Transverse colon (tissue), 4 donors: ENCODE results near the gene RERE. TPM values are rescaled to one million over a fixed set of nuclear protein-coding genes. Genes with fewer than 3 reads are reported as not detected.

Source experiments
- DNase-seq: peaks from one replicate; pipeline ENCODE4 v3.0.0-alpha.2; 2019
- H3K27ac ChIP-seq, 4 donors: fragments of 200-600 bp; sonication (generic); 2 replicates each; pipeline ENCODE4 v1.5.1; 2016 to 2018; ENCODE audit warnings: inconsistent platforms in 4 of 4
- H3K27me3 ChIP-seq: fragments of 200-600 bp; sonication (generic); 2 replicates; pipeline ENCODE4 v1.5.1; 2017; ENCODE audit warnings: inconsistent platforms
- H3K36me3 ChIP-seq, 4 donors: fragments of 200-600 bp; sonication (generic); 2 replicates each; pipeline ENCODE4 v1.5.1; 2017 to 2019; ENCODE audit warnings: inconsistent platforms in 4 of 4
- H3K4me1 ChIP-seq, 4 donors: fragments of 200-600 bp; sonication (generic); 2 replicates each; pipeline ENCODE4 v1.5.1; 2017 to 2020; ENCODE audit warnings: inconsistent platforms in 4 of 4
- H3K4me3 ChIP-seq, 4 donors: fragments of 200-600 bp; sonication (generic); 1 replicate in 1 of 4; 2 replicates in 3 of 4; pipeline versions ENCODE4 v1.5.1 to v1.6.1; 2017 to 2019; ENCODE audit warnings: inconsistent platforms in 4 of 4
- H3K9me3 ChIP-seq, 2 donors: fragments of 200-600 bp; sonication (generic); 2 replicates each; pipeline ENCODE4 v1.5.1; 2017 to 2019; ENCODE audit warnings: inconsistent platforms in 2 of 2
- CTCF ChIP-seq, 5 experiments: fragments of 200-600 bp in 3 of 5; fragments of 450-650 bp in 2 of 5; sonication (generic) in 3 of 5; IDR thresholded peaks; 1 replicate in 2 of 5; 2 replicates in 3 of 5; pipeline ENCODE4 v1.5.1; 2016 to 2017; ENCODE audit warnings: antibody characterized with exemption in 5 of 5, inconsistent platforms in 3 of 5, mild to moderate bottlenecking in 2 of 5, moderate library complexity in 1 of 5
- EP300 ChIP-seq: sonication (generic); formaldehyde crosslinking; IDR thresholded peaks from one replicate; pipeline ENCODE4 v1.6.1; 2017; ENCODE audit warnings: antibody characterized with exemption, low read depth
- POLR2A ChIP-seq: fragments of 450-650 bp; IDR thresholded peaks from one replicate; pipeline ENCODE4 v1.6.1; 2016; ENCODE audit warnings: antibody characterized with exemption, mild to moderate bottlenecking, moderate library complexity
- POLR2AphosphoS5 ChIP-seq, 3 donors: sonication (generic); formaldehyde crosslinking; IDR thresholded peaks; one replicate each; pipeline ENCODE4 v1.6.1; 2016; ENCODE audit warnings: antibody characterized with exemption in 3 of 3
- WGBS, 2 donors: methylation state at CpG; one replicate each; pipeline ENCODE4 v1.1.5; 2018; ENCODE audit warnings: low coverage in 1 of 2; 5-methylcytosine and 5-hydroxymethylcytosine counted together
- in situ Hi-C, 4 donors: fragments of 200-750 bp; cut with MboI; loops; one replicate each; pipeline versions ENCODE4 v1.15.0 to v1.15.1; 2017; ENCODE audit warnings: low sequenced_read_pairs in 3 of 4, low pct_ligation_motif_present in 1 of 4, low pct_unique_long_range_greater_than_20kb in 1 of 4
- intact Hi-C: fragments of 100-400 bp; cut with DNase I; formaldehyde crosslinking; loops from one replicate; pipeline ENCODE4 v1.15.1; 2023; ENCODE audit warnings: low total_unique reads
- total RNA-seq, 4 donors: library from RNA; depleted of rRNA; stranded (reverse); fragments of >200 nt; gene quantifications; one replicate each; pipeline ENCODE4 v1.1.0, GENCODE V29; 2016

Gene RERE
- total RNA-seq, 4 donors from 2014 or later = 80.3 to 657 (median 105) TPM

GRCh38 chr1:8718850-8719361 is 98.5 kb downstream of the RERE start:
- in situ Hi-C loops = no loop called here
- no peaks in the 10 kb centered on the region for H3K27me3 ChIP-seq
- H3K27ac ChIP-seq = no peak overlapping the region
- H3K4me1 ChIP-seq = peaks cover 0 to 18% (median 4%) of the 10 kb centered on the region in 4 donors
- TF ChIP-seq CTCF (IDR thresholded peaks at IDR 0.05) (peak in 2 of 5 experiments; percentile 10 to 12), EP300 (no peak), POLR2A (no peak)
- H3K4me3 ChIP-seq = no peak overlapping the region
- intact Hi-C loops = no loop called here
- H3K9me3 ChIP-seq = no peaks in the 10 kb centered on the region
- H3K36me3 ChIP-seq = no peaks in the 10 kb centered on the region
- 44 to 60% methylated on average over 2 to 3 of the region's 3 CpGs for WGBS, 2 donors
- no peak for DNase-seq

GRCh38 chr1:8717148-8717547 is 100.3 kb downstream of the RERE start:
- peaks cover 5 to 22% (median 15%) of the 10 kb centered on the region in 4 donors for H3K4me1 ChIP-seq
- DNase-seq = no peak
- no peaks in the 10 kb centered on the region for H3K36me3 ChIP-seq
- no peaks in the 10 kb centered on the region for H3K27me3 ChIP-seq
- in situ Hi-C loops = no loop called here
- WGBS, 2 donors = 68 to 76% methylated on average over 3 of the region's 3 CpGs
- H3K9me3 ChIP-seq = no peaks in the 10 kb centered on the region
- TF ChIP-seq CTCF (IDR thresholded peaks at IDR 0.05) (no peak), POLR2AphosphoS5 (IDR thresholded peaks at IDR 0.05) (no peak), EP300 (no peak), POLR2A (no peak)
- no peak overlapping the region for H3K27ac ChIP-seq
- no peak overlapping the region for H3K4me3 ChIP-seq
- intact Hi-C loops = no loop called here

GRCh38 chr1:8716238-8716637 is 101.2 kb downstream of the RERE start:
- no peak for DNase-seq
- H3K4me1 ChIP-seq = peaks cover 5 to 27% (median 23%) of the 10 kb centered on the region in 4 donors
- no peak overlapping the region for H3K27ac ChIP-seq
- TF ChIP-seq CTCF (IDR thresholded peaks at IDR 0.05) (no peak), POLR2AphosphoS5 (IDR thresholded peaks at IDR 0.05) (no peak), POLR2A (no peak), EP300 (no peak)
- H3K36me3 ChIP-seq = no peaks in the 10 kb centered on the region
- H3K27me3 ChIP-seq = no peaks in the 10 kb centered on the region
- H3K9me3 ChIP-seq = no peaks in the 10 kb centered on the region
- in situ Hi-C loops (no loop called here), intact Hi-C loops (no loop called here)
- 80 to 95% methylated on average over 1 of the region's 1 CpG for WGBS, 2 donors
- no peak overlapping the region for H3K4me3 ChIP-seq

GRCh38 chr1:8714173-8714572 is 103.3 kb downstream of the RERE start:
- Histone ChIP-seq H3K4me3 (no peak overlapping the region), H3K27ac (peak overlapping the region in 1 of 4 donors; percentile 81), H3K27me3 (no peaks in the 10 kb centered on the region), H3K9me3 (no peaks in the 10 kb centered on the region), H3K36me3 (no peaks in the 10 kb centered on the region), H3K4me1 (peaks cover 5 to 28% (median 24%) of the 10 kb centered on the region in 4 donors)
- 94 to 97% methylated on average over 3 of the region's 3 CpGs for WGBS, 2 donors
- intact Hi-C loops (no loop called here), in situ Hi-C loops (no loop called here)
- DNase-seq = no peak
- TF ChIP-seq POLR2A = no peak
- TF ChIP-seq CTCF (IDR thresholded peaks at IDR 0.05) = no peak
- no peak for TF ChIP-seq POLR2AphosphoS5 (IDR thresholded peaks at IDR 0.05)
- no peak for TF ChIP-seq EP300
